HG02798 (cell line): Measurements from ENCODE around the gene PWP2.
"Not testable (repeated sequence)": the region's sequence is repeated elsewhere in the genome, so short reads cannot be mapped to it uniquely, and the experiment has no call there.

Experiments used
- ATAC-seq: cut with Tn5 transposase; IDR thresholded peaks from one replicate; pipeline ENCODE4 v1.9.1; 2021; ENCODE audit warnings: mild to moderate bottlenecking; ENCODE audit not compliant: unreplicated experiment, poor library complexity

The PWP2 gene

DNA sequence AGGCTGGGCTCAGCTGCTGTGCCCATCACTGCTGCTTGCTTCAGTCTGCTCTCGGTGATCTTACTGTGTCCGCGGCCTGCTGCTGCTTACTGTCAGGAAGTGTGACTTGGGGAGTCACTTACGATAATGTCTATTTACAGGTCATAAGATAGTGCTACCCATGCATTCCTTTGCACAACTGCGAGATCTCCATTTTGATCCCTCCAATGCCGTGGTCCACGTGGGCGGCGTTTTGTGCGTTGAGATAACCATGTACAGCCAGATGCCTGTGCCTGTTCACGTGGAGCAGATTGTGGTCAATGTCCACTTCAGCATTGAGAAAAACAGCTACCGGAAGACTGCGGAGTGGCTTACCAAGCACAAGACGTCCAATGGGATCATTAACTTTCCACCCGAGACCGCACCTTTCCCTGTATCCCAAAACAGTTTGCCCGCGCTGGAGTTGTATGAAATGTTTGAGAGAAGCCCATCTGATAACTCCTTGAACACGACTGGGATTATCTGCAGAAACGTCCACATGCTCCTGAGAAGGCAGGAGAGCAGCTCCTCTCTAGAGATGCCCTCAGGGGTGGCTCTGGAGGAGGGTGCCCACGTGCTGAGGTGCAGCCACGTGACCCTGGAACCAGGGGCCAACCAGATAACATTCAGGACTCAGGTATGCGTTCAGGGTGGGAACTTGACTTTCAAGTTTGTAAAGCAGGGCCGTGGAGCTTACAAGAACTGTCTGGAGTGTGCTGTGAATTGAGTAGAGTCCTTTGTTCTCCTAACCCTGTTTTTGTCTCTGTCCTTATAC lies 24.4 kb upstream of the PWP2 start:
- no peak for ATAC-seq

DNA sequence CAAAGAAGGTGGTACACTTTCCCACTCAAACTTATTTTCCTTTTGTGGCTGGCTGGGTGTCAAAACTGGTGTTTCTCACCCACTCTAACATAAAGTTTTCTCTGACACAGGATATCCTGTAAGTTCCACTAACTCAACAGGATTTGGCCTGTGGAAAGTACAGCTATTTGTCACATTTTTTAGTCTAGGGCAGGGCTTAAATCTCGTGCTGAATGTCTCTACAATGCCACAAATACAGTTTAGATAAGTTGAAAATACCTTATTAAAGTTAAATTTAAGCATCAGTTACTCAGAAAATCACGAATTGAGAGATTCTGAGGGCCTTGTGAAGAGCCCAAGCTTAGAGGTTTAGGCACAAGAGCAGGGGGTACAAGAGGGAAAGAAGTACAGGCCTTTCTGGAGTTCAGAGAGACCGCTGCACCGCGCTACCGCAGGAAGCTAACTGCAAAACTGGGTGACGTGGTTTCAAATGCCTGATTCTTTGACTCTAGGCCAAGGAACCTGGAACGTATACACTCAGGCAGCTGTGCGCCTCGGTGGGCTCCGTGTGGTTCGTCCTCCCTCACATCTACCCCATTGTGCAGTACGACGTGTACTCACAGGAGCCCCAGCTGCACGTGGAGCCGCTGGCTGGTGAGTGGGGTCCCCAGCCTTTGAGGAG lies 23.4 kb upstream of the PWP2 start:
- ATAC-seq: no peak

DNA sequence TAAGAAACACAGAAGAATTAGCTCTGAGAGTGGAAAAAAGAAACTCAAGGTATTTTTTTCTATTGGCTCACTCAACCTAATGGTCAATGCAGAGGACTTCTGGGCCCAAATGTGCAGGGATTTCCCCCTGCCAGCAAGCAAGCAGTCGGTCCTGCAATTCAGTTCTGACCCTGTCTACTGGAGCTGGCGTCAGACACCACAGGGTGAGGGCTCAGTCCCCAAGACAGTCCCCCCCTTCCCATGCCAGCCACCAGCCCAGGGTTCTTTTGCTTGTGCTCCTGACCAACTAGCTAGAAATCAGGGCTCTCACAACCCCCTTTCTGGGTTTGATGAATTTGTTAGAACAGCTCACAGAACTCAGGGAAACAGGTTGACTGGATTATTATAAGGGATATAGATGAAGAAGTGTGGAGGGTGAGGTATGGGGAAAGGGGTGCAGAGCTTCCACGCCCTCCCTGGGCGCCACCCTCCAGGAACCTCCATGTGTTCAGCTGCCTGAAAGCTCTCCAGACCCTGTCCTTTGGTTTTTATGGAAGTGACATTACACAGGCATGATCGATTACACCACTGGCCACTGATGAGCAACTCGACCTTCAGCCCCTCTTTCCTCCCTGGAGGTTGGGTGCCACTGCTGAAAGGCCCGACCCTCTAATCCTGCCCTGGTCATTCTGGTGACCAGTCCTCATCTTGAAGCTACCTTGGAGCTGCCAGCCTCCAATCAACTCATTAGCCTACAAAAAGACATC lies 22.5 kb upstream of the PWP2 start:
- no peak for ATAC-seq

GRCh38 chr21:44085491-44086321 lies 21.5 kb upstream of the PWP2 start:
- ATAC-seq: no peak

DNA sequence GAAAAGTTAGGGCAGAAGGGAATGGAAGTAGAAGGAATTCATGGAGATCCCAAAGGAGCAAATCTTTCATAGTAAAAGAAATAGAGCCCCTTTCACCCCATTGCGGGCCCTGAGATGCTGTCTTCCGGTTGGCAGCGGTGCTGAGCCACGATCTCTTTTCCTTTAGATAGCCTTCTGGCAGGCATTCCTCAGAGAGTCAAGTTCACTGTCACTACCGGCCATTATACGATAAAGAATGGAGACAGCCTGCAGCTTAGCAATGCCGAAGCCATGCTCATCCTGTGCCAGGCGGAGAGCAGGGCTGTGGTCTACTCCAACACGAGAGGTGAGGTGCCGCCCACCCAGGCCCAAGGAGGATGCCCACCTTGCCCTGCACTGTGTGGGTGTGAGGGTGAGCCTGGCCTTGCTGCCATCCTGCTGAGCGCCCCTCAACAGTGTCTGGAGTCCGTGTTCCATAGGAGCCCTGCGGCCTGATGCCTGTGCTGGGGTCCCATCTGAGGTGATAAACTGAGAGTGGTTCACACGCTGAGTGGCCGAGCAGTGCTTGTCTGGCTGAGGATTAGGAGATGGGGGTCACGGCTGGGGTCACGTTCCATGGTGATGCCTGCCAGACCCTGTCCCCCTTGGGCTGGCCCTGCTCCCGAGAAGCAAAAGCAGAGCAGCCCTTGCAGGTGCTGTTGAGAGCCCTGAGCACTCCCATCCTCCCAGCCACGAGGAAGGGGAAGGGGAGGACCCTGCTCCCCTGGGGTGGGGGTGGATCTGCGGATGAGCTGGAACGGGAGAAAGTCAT lies 20.4 kb upstream of the PWP2 start:
- ATAC-seq: no peak

DNA sequence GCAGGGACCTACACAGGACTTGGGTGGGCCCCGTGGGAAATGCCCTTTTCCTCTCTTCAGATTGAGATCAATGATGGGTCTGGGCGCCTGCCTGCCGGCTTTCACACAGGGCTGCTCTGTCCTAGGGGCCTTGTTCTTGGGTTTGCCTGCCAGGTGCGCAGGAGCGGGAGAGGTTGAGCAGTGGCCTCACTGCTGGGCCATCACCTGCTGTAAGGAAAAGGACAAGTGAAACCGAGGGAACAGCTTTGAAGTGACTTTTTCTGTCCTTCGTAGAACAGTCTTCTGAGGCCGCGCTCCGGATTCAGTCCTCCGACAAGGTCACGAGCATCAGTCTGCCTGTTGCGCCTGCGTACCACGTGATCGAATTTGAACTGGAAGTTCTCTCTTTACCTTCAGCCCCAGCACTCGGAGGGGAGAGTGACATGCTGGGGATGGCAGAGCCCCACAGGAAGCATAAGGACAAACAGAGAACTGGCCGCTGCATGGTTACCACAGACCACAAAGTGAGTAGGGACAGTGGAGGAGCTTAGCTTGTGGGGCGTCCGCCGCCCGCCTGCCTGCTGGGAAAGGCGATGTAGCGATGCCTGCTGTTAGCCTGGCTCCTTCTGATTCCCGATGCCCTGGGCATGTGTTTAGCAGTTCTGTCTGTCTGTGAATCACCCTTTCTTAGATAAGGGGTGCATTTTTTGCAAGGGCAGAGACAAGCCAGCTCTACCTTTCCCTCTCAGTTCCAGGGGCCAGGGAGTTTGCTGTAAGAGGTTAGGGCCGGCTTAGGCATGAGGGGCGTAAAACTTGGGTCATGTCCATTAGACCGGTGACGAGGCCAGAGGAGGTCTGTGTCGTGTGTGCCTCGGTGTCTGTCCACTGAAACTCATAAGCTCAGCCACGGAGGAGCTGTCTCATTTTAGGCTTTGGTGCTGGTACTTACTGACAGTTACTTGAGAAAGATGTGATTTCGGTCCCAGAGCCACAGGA lies 19.5 kb upstream of the PWP2 start:
- no peak for ATAC-seq

GRCh38 chr21:44088401-44088780 lies 18.8 kb upstream of the PWP2 start:
- ATAC-seq: no peak

GRCh38 chr21:44089001-44089911 lies 17.9 kb upstream of the PWP2 start:
- no peak for ATAC-seq

- ATAC-seq: no peak
Measured at GRCh38 chr21:44090325-44090724, 16.9 kb upstream of the PWP2 start.

- ATAC-seq: no peak
Measured at GRCh38 chr21:44092211-44092610, 15.0 kb upstream of the PWP2 start.

- no peak for ATAC-seq
Measured at GRCh38 chr21:44093761-44094160, 13.4 kb upstream of the PWP2 start.

GRCh38 chr21:44094832-44095231 lies 12.4 kb upstream of the PWP2 start:
- ATAC-seq: no peak

DNA sequence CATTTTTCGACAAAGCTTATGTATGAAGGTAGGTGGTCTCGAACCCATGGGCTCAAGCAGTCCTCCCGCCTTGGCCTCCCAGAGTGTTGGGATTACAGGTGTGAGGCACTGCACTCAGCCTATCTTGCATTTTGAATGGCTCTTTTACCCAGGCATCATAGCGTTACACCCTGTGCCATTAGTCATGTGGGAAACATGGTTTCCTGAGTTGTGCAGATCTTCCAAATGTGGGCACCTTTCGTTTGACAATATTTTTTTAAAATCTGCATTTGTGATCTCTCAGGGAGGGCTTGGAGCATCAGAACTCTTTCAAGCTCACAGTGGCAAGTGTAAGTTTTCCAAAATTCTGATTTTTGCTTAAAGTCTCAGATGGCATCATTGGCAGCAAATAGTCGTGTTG lies 8.7 kb upstream of the PWP2 start:
- ATAC-seq: not testable (repeated sequence)

- not testable (repeated sequence) for ATAC-seq
Measured at GRCh38 chr21:44098964-44099363, 8.2 kb upstream of the PWP2 start.

GRCh38 chr21:44107589-44107988 lies 390 bp downstream of the PWP2 start:
- ATAC-seq: peak; percentile 16

- not testable (repeated sequence) for ATAC-seq
Measured at GRCh38 chr21:44113702-44114371, 6.6 kb downstream of the PWP2 start.

DNA sequence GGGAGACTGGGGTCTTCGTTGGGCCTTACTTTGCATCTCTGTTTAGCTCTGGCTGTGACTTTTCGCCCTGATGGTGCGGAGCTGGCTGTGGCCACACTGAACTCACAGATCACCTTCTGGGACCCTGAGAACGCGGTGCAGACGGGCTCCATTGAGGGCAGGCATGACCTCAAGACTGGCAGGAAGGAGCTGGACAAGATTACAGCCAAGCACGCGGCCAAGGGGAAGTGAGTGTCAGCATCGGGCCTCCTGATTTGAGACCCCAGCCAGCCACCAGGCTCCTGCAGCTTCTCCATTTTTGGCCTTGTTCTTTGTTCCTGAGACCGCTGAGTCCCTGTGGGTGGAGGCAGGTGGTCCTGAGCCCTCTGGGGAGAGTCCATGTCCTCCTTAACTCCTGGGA lies 14.9 kb downstream of the PWP2 start:
- ATAC-seq: not testable (repeated sequence)
